Measurements from ENCODE around the gene TCERG1L.

Gene TCERG1L

DNA sequence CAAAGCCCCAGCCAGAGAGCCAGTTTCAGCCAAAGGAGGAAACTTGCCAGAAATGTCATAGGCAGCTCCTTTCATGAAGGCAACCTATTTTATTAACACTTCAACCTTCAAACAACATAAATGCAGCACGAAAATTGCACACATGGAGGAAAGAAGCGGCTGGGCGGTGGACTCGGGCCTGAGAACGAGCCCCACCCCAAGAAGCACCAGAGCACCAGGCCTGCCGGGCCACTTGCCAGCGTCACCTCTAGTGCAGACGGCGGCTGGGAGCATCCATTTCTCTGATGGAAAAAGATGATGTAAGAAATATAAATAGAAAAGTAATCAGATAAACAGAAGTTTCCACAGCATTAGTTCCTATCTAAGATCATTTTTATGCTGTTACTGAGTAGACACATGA lies 100.0 kb downstream of the TCERG1L start:
- DNase-seq (no peak), ATAC-seq (no peak)
- Mint-ChIP-seq H3K27me3 (no peaks in the 10 kb centered on the region), H3K4me3 (no peak overlapping the region), H3K36me3 (ENCODE audit: low read depth) (no peaks in the 10 kb centered on the region), H3K27ac (no peak overlapping the region), H3K9me3 (no peaks in the 10 kb centered on the region), H3K4me1 (no peaks in the 10 kb centered on the region)

GRCh38 chr10:131211146-131211545 lies 100.4 kb downstream of the TCERG1L start:
- ATAC-seq: no peak
- Mint-ChIP-seq H3K4me3 (no peak overlapping the region), H3K4me1 (no peaks in the 10 kb centered on the region)

GRCh38 chr10:131210181-131210580 lies 101.3 kb downstream of the TCERG1L start:
- no peak overlapping the region for H3K27ac Mint-ChIP-seq
- no peaks in the 10 kb centered on the region for H3K36me3 Mint-ChIP-seq (ENCODE audit: low read depth)
- H3K27me3 Mint-ChIP-seq: no peaks in the 10 kb centered on the region
- DNase-seq: no peak
- no peaks in the 10 kb centered on the region for H3K9me3 Mint-ChIP-seq
- no peaks in the 10 kb centered on the region for H3K4me1 Mint-ChIP-seq
- no peak overlapping the region for H3K4me3 Mint-ChIP-seq
- ATAC-seq: no peak

More at GRCh38 chr10:131211146-131211545, 100.4 kb downstream of the TCERG1L start:
- Mint-ChIP-seq H3K9me3 (no peaks in the 10 kb centered on the region), H3K27me3 (no peaks in the 10 kb centered on the region), H3K36me3 (ENCODE audit: low read depth) (no peaks in the 10 kb centered on the region), H3K27ac (no peak overlapping the region)
- DNase-seq: no peak

DNA sequence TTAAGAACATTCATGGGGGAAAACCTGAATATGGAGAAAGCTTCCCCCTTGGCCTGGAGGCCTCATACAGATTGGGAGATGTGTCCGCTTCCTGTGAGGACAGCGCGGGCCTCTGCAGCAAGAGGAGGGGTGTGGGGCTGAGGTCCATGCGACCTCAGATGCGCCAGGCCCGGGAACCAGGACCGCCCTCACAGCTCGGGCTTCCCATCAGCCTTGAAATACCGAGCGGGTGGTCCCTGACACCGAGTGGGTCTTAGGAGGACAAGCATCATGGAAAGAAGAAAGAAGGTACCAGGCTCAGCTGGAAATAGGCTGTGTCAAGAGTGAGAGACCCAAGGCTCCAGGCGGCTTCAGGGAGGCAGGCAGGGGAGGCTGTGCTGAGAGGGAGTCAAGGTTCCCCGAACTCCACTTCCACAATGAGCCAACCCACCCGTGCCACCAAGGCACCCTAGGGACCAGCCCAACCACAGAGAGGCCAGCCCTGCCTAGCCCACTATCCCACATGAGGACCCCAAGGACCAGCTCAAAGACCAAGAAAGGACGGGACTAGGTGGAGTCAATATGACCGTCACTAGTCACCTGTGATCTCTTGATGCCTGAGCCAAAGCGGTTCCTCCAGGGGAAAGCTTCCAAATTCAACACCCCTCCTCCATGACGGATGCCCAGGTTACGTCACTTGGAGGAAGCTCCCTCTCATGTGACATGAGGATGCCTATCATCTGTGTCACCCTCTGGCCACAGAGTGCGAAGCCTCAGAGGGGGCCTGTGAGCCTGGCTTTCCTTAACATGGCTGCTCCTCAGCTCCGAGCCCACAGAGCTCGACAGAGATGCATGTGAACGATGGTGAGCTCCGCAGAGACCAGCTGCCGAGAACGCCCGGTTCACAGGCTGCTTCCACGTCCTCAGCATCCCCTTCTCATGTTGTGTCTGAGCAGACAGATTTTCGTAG lies 103.7 kb downstream of the TCERG1L start:
- no peaks in the 10 kb centered on the region for H3K4me1 Mint-ChIP-seq
- H3K27me3 Mint-ChIP-seq: no peaks in the 10 kb centered on the region
- H3K36me3 Mint-ChIP-seq (ENCODE audit: low read depth): no peaks in the 10 kb centered on the region
- no peak for DNase-seq
- no peaks in the 10 kb centered on the region for H3K9me3 Mint-ChIP-seq
- H3K4me3 Mint-ChIP-seq: no peak overlapping the region
- H3K27ac Mint-ChIP-seq: no peak overlapping the region
- ATAC-seq: no peak

DNA sequence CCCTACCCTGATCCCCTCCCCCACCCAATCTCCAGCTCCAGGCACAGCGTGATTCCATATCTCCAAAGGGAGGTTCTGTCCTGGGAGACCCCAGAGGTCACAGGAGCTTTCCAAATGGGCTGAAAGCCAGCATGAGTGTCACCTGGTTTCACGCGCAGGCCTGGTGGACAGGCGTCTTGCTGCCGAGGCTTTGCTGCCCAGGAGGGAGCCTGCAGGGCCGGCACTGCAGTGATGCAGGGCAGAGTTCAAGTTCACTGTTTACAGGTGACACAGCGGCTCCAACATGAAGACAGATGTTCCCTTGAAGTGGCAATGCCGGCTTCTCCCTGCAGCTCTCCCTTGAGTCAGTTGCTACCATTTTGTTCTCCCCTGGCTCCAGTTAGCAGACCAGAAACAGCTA lies 104.3 kb downstream of the TCERG1L start:
- H3K27ac Mint-ChIP-seq: no peak overlapping the region
- no peaks in the 10 kb centered on the region for H3K27me3 Mint-ChIP-seq
- H3K9me3 Mint-ChIP-seq: no peaks in the 10 kb centered on the region
- no peak for ATAC-seq
- H3K4me1 Mint-ChIP-seq: no peaks in the 10 kb centered on the region
- no peaks in the 10 kb centered on the region for H3K36me3 Mint-ChIP-seq (ENCODE audit: low read depth)
- DNase-seq: no peak
- no peak overlapping the region for H3K4me3 Mint-ChIP-seq

GRCh38 chr10:131206111-131206995 lies 105.2 kb downstream of the TCERG1L start:
- Mint-ChIP-seq H3K9me3 (no peaks in the 10 kb centered on the region), H3K27ac (no peak overlapping the region), H3K4me3 (no peak overlapping the region), H3K36me3 (ENCODE audit: low read depth) (no peaks in the 10 kb centered on the region), H3K27me3 (no peaks in the 10 kb centered on the region), H3K4me1 (no peaks in the 10 kb centered on the region)
- DNase-seq (no peak), ATAC-seq (no peak)

DNA sequence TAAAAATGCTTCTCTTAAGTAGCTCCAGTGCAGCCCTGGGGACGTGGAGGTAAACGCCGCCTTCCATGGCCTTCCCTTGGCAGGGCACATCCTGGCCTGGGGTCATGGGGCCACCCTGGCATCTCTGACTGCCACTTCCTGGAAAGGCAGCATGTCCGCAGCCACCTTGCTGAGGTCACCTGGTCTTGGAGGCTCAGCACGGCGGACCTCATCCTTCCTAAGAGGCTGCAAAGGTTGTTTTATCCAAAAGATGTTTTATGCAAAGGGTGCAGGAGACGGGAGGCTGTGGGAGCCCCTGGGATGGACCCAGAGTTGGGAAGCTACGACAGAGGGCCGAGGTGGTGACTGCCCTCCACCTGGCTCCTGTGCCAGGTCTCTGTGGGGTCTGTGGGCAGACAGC lies 106.0 kb downstream of the TCERG1L start:
- Mint-ChIP-seq H3K27me3 (peaks cover under 1% of the 10 kb centered on the region), H3K4me1 (no peaks in the 10 kb centered on the region), H3K4me3 (no peak overlapping the region), H3K9me3 (no peaks in the 10 kb centered on the region), H3K27ac (no peak overlapping the region), H3K36me3 (ENCODE audit: low read depth) (no peaks in the 10 kb centered on the region)
- ATAC-seq (no peak), DNase-seq (no peak)

- no peak for ATAC-seq
- no peak for DNase-seq
- no peaks in the 10 kb centered on the region for H3K36me3 Mint-ChIP-seq (ENCODE audit: low read depth)
- H3K9me3 Mint-ChIP-seq: no peaks in the 10 kb centered on the region
- peaks cover 9% of the 10 kb centered on the region for H3K27me3 Mint-ChIP-seq
- H3K4me1 Mint-ChIP-seq: no peaks in the 10 kb centered on the region
- H3K27ac Mint-ChIP-seq: no peak overlapping the region
- H3K4me3 Mint-ChIP-seq: no peak overlapping the region
These were observed 106.9 kb downstream of the TCERG1L start for GRCh38 chr10:131204406-131205152.

- no peaks in the 10 kb centered on the region for H3K36me3 Mint-ChIP-seq (ENCODE audit: low read depth)
- no peaks in the 10 kb centered on the region for H3K9me3 Mint-ChIP-seq
- peaks cover 9% of the 10 kb centered on the region for H3K27me3 Mint-ChIP-seq
- H3K27ac Mint-ChIP-seq: no peak overlapping the region
- no peak for ATAC-seq
- H3K4me3 Mint-ChIP-seq: no peak overlapping the region
- no peak for DNase-seq
- no peaks in the 10 kb centered on the region for H3K4me1 Mint-ChIP-seq
These were observed 107.8 kb downstream of the TCERG1L start for GRCh38 chr10:131203456-131204357.

DNA sequence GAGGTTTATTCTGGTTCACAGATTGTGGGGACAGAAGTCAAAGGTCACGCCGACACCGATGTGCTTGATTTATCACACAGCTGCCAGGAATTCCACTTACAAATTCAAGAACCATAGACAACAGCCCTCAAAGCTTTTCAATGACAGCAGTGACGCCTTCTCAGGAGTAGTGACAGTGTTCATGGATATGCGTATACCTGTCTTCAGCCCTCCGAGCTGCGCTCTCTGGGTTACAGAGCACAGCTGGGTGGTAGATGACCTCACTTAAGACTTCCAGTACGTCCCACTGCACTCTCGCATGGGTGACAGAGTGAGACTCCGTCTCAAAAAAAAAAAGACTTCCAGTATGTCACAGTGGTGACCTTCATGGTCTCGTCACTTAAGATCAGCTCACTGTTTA lies 108.5 kb downstream of the TCERG1L start:
- no peaks in the 10 kb centered on the region for H3K4me1 Mint-ChIP-seq
- no peak for ATAC-seq
- DNase-seq: no peak
- H3K9me3 Mint-ChIP-seq: no peaks in the 10 kb centered on the region
- no peak overlapping the region for H3K27ac Mint-ChIP-seq
- H3K27me3 Mint-ChIP-seq: peaks cover 9% of the 10 kb centered on the region
- no peaks in the 10 kb centered on the region for H3K36me3 Mint-ChIP-seq (ENCODE audit: low read depth)
- H3K4me3 Mint-ChIP-seq: no peak overlapping the region

- Mint-ChIP-seq H3K27ac (no peak overlapping the region), H3K4me1 (no peaks in the 10 kb centered on the region), H3K36me3 (ENCODE audit: low read depth) (no peaks in the 10 kb centered on the region), H3K27me3 (peaks cover 9% of the 10 kb centered on the region), H3K9me3 (no peaks in the 10 kb centered on the region), H3K4me3 (no peak overlapping the region)
- ATAC-seq (no peak), DNase-seq (no peak)
These were observed 109.6 kb downstream of the TCERG1L start for GRCh38 chr10:131201741-131202515.

DNA sequence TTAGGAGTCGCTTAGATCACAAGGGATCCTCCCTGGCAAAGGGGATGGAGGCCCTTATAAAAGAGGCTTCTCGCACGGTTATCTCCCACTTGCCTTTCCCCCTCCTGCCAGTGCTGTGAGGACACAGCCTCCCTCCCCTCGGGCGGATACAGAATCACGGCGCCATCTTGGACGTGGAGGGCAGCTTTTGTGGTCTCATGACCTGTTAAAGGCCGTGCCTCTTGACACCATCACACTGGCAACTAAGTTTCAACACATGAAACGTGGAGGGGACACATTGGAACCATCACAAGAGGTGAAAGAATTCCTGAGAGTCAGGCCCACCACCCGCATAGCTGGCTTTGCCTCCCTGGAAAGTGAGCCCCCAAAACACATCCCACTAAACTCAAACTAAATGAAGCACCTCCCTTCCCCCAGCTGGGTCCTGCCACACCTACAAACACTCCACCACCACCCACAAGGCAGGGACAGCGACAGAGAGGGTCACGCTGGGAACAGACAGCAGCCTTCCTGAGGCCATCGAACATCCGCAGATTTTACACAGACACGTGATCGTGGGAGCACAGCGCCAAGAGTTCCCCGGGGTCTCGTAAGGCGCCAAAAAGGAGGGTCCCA lies 110.6 kb downstream of the TCERG1L start:
- H3K27me3 Mint-ChIP-seq: peaks cover 9% of the 10 kb centered on the region
- no peaks in the 10 kb centered on the region for H3K9me3 Mint-ChIP-seq
- no peak for ATAC-seq
- H3K4me1 Mint-ChIP-seq: no peaks in the 10 kb centered on the region
- H3K27ac Mint-ChIP-seq: no peak overlapping the region
- no peak overlapping the region for H3K4me3 Mint-ChIP-seq
- DNase-seq: no peak
- no peaks in the 10 kb centered on the region for H3K36me3 Mint-ChIP-seq (ENCODE audit: low read depth)

- ATAC-seq (no peak), DNase-seq (no peak)
- no peak overlapping the region for H3K4me3 Mint-ChIP-seq
- H3K27ac Mint-ChIP-seq: no peak overlapping the region
- peaks cover 9% of the 10 kb centered on the region for H3K27me3 Mint-ChIP-seq
- no peaks in the 10 kb centered on the region for H3K4me1 Mint-ChIP-seq
- no peaks in the 10 kb centered on the region for H3K9me3 Mint-ChIP-seq
- H3K36me3 Mint-ChIP-seq (ENCODE audit: low read depth): no peaks in the 10 kb centered on the region
These were observed 111.9 kb downstream of the TCERG1L start for GRCh38 chr10:131199646-131200045.
